WTC11 (cell line): ENCODE data around the gene FAM76B. TPM values are rescaled to one million over a fixed set of nuclear protein-coding genes. Genes with fewer than 3 reads are reported as not detected.

Source experiments
- ATAC-seq: fragments of 200-7000 bp; cut with Tn5 transposase; 2 replicates; pipeline ENCODE4 v1.10.0; 2021; ENCODE audit warnings: mild to moderate bottlenecking, moderate library complexity
- CTCF ChIA-PET: fragments of 300-600 bp; sonication (Branson Sonifier 250); formaldehyde crosslinking; loops from one replicate; lab custom pipeline; 2021; ENCODE audit warnings: antibody characterized with exemption; lab: Charles Lee
- POLR2A ChIA-PET: fragments of 350-600 bp; sonication (Branson Sonifier 250); formaldehyde crosslinking; loops from one replicate; lab custom pipeline; 2021; ENCODE audit warnings: antibody characterized with exemption; lab: Charles Lee
- DNase-seq: peaks from one replicate; pipeline ENCODE4 v3.0.0; 2021; ENCODE audit warnings: low spot score
- H3K27ac Mint-ChIP-seq: 2 replicates; pipeline ENCODE4 v1.8.0; 2021; ENCODE audit warnings: mixed read lengths
- H3K27me3 Mint-ChIP-seq: 2 replicates; pipeline ENCODE4 v1.8.0; 2021; ENCODE audit warnings: low read depth, mild to moderate bottlenecking, moderate library complexity, mixed read lengths
- H3K36me3 Mint-ChIP-seq: 2 replicates; pipeline ENCODE4 v1.8.0; 2021; ENCODE audit warnings: mixed read lengths
- H3K4me1 Mint-ChIP-seq: 2 replicates; pipeline ENCODE4 v1.8.0; 2022; ENCODE audit warnings: mixed read lengths
- H3K4me3 Mint-ChIP-seq: 2 replicates; pipeline ENCODE4 v1.8.0; 2021; ENCODE audit warnings: mild to moderate bottlenecking, moderate library complexity, mixed read lengths
- H3K9me3 Mint-ChIP-seq: 2 replicates; pipeline ENCODE4 v1.8.0; 2021; ENCODE audit warnings: mixed read lengths
- ATF1 ChIP-seq: sonication (generic); formaldehyde crosslinking; IDR thresholded peaks from 2 replicates; pipeline ENCODE4 v1.8.1; 2023; ENCODE audit warnings: mild to moderate bottlenecking, moderate library complexity, missing genetic modification reagents
- CREB1 ChIP-seq: sonication (generic); formaldehyde crosslinking; IDR thresholded peaks from 2 replicates; pipeline ENCODE4 v1.8.0; 2023; ENCODE audit warnings: mild to moderate bottlenecking, missing genetic modification reagents
- FOXJ3 ChIP-seq: sonication (generic); formaldehyde crosslinking; IDR thresholded peaks from 2 replicates; pipeline ENCODE4 v1.9.0; 2021; ENCODE audit warnings: missing genetic modification reagents, mild to moderate bottlenecking, borderline replicate concordance
- GTF2I ChIP-seq: fragments of 250-450 bp; sonication (Bioruptor Pico); conservative IDR thresholded peaks from 2 replicates; pipeline ENCODE4 v1.4.0; 2021; ENCODE audit warnings: mild to moderate bottlenecking
- HMGXB4 ChIP-seq: sonication (generic); formaldehyde crosslinking; IDR thresholded peaks from 2 replicates; pipeline ENCODE4 v1.8.1; 2023; ENCODE audit warnings: mild to moderate bottlenecking, moderate library complexity, missing genetic modification reagents
- NFATC4 ChIP-seq: fragments of 250-450 bp; sonication (Bioruptor Pico); IDR thresholded peaks from 2 replicates; pipeline ENCODE4 v1.9.0; 2021; ENCODE audit warnings: mild to moderate bottlenecking
- NFE2L1 ChIP-seq: sonication (generic); formaldehyde crosslinking; IDR thresholded peaks from 2 replicates; pipeline ENCODE4 v1.8.1; 2023; ENCODE audit warnings: missing genetic modification reagents
- PREB ChIP-seq: sonication (generic); formaldehyde crosslinking; IDR thresholded peaks from 2 replicates; pipeline ENCODE4 v1.8.1; 2022; ENCODE audit warnings: mild to moderate bottlenecking, missing genetic modification reagents, moderate library complexity, borderline replicate concordance
- RELA ChIP-seq: sonication (generic); formaldehyde crosslinking; IDR thresholded peaks from 2 replicates; pipeline ENCODE4 v1.8.1; 2022; ENCODE audit warnings: missing genetic modification reagents, mild to moderate bottlenecking, borderline replicate concordance
- SMAD4 ChIP-seq: sonication (generic); formaldehyde crosslinking; IDR thresholded peaks from 2 replicates; pipeline ENCODE4 v1.8.0; 2022; ENCODE audit warnings: mild to moderate bottlenecking, missing genetic modification reagents
- SP1 ChIP-seq: sonication (generic); formaldehyde crosslinking; conservative IDR thresholded peaks from 2 replicates; pipeline ENCODE4 v1.8.1; 2022; ENCODE audit warnings: missing genetic modification reagents
- STAT6 ChIP-seq: sonication (generic); formaldehyde crosslinking; conservative IDR thresholded peaks from 2 replicates; pipeline ENCODE4 v1.8.1; 2023; ENCODE audit warnings: mild to moderate bottlenecking, low read depth, missing genetic modification reagents, moderate library complexity
- TP53 ChIP-seq: sonication (generic); formaldehyde crosslinking; IDR thresholded peaks from 2 replicates; pipeline ENCODE4 v1.8.1; 2023; ENCODE audit warnings: mild to moderate bottlenecking, missing genetic modification reagents
- USF2 ChIP-seq: sonication (generic); formaldehyde crosslinking; IDR thresholded peaks from 2 replicates; pipeline ENCODE4 v1.8.1; 2023; ENCODE audit warnings: mild to moderate bottlenecking, missing genetic modification reagents, moderate library complexity
- ZMAT4 ChIP-seq: fragments of 250-450 bp; sonication (Bioruptor Pico); IDR thresholded peaks from 2 replicates; pipeline ENCODE4 v1.9.0; 2021; ENCODE audit warnings: mild to moderate bottlenecking
- ZNF416 ChIP-seq: fragments of 250-450 bp; sonication (Bioruptor Pico); IDR thresholded peaks from 2 replicates; pipeline ENCODE4 v1.9.0; 2021; ENCODE audit warnings: mild to moderate bottlenecking, inconsistent platforms
- ZNF532 ChIP-seq: fragments of 250-450 bp; sonication (Bioruptor Pico); IDR thresholded peaks from 2 replicates; pipeline ENCODE4 v1.9.0; 2021; ENCODE audit warnings: mild to moderate bottlenecking, borderline replicate concordance
- total RNA-seq: library from RNA; stranded (reverse); gene quantifications from 3 replicates; pipeline ENCODE4 v1.2.3, GENCODE V29; 2021

The FAM76B gene
- total RNA-seq, 1 experiment from 2014 or later: 30.0 TPM

- ChIA-PET CTCF (interaction anchor here (0.7 kb wide), 1 partner anchor 10 kb away, joined by 3 read pairs; no protein-coding TSS in a partner anchor), POLR2A (no interaction called here)
- H3K4me1 Mint-ChIP-seq: no peaks in the 10 kb centered on the region
- TF ChIP-seq HMGXB4 (no peak), ZMAT4 (CRISPR knock-in tag) (no peak), NFE2L1 (CRISPR knock-in tag) (no peak), ZNF532 (CRISPR knock-in tag) (no peak), ZNF416 (no peak)
- no peak overlapping the region for H3K4me3 Mint-ChIP-seq
- ATAC-seq: no peak
- H3K27ac Mint-ChIP-seq: no peak overlapping the region
- no peaks in the 10 kb centered on the region for H3K36me3 Mint-ChIP-seq
- DNase-seq: no peak
- H3K27me3 Mint-ChIP-seq: no peaks in the 10 kb centered on the region; the same call in 1 of the 2 replicates
- H3K9me3 Mint-ChIP-seq: peaks cover 4% of the 10 kb centered on the region; the same call in 1 of the 2 replicates
Measured at GRCh38 chr11:95729462-95729861, 60.1 kb downstream of the FAM76B start.

GRCh38 chr11:95728790-95729189, 60.8 kb downstream of the FAM76B start:
- no peak for DNase-seq
- H3K27me3 Mint-ChIP-seq: no peaks in the 10 kb centered on the region; the same call in 1 of the 2 replicates
- H3K27ac Mint-ChIP-seq: no peak overlapping the region
- no peaks in the 10 kb centered on the region for H3K4me1 Mint-ChIP-seq
- POLR2A ChIA-PET: no interaction called here
- H3K36me3 Mint-ChIP-seq: no peaks in the 10 kb centered on the region
- H3K4me3 Mint-ChIP-seq: no peak overlapping the region
- peaks cover 6% of the 10 kb centered on the region for H3K9me3 Mint-ChIP-seq
- CTCF ChIA-PET: no interaction called here
- TF ChIP-seq NFATC4 (CRISPR knock-in tag): no peak
- no peak for TF ChIP-seq USF2 (CRISPR knock-in tag)
- no peak for TF ChIP-seq FOXJ3 (CRISPR knock-in tag)
- TF ChIP-seq RELA (CRISPR knock-in tag): no peak
- TF ChIP-seq SP1: no peak
- no peak for TF ChIP-seq SMAD4 (CRISPR knock-in tag)
- TF ChIP-seq PREB (CRISPR knock-in tag): no peak
- no peak for TF ChIP-seq GTF2I (CRISPR knock-in tag)
- TF ChIP-seq STAT6: no peak
- no peak for TF ChIP-seq ZNF416
- TF ChIP-seq ATF1 (CRISPR knock-in tag): no peak
- no peak for TF ChIP-seq TP53 (CRISPR knock-in tag)
- no peak for TF ChIP-seq CREB1 (CRISPR knock-in tag)
- no peak for ATAC-seq
